WERI-Rb-1 (cell line): ENCODE results near the gene GRAMD4.

Source experiments
- DNase-seq: peaks from one replicate; pipeline ENCODE4 v3.0.0-alpha.2; 2020
- H3K27ac ChIP-seq: fragments of 250-450 bp; sonication (Bioruptor Pico); 2 replicates; pipeline ENCODE4 v1.5.1; 2020; ENCODE audit warnings: mild to moderate bottlenecking, moderate library complexity
- H3K27me3 ChIP-seq: fragments of 250-450 bp; sonication (Bioruptor Pico); 2 replicates; pipeline ENCODE4 v1.5.1; 2021; ENCODE audit warnings: mild to moderate bottlenecking, low read depth, moderate library complexity; ENCODE audit not compliant: insufficient read depth, severe bottlenecking
- H3K36me3 ChIP-seq: fragments of 250-450 bp; sonication (Bioruptor Pico); 2 replicates; pipeline ENCODE4 v1.5.1; 2020; ENCODE audit warnings: mild to moderate bottlenecking, moderate library complexity
- H3K4me3 ChIP-seq: 2 replicates; pipeline ENCODE4 v1.5.1; 2011; ENCODE audit warnings: low read depth, mild to moderate bottlenecking, control low read depth, low read length
- H3K9me3 ChIP-seq: fragments of 250-450 bp; sonication (Bioruptor Pico); 2 replicates; pipeline ENCODE4 v1.5.1; 2021; ENCODE audit warnings: mild to moderate bottlenecking, moderate library complexity; ENCODE audit not compliant: severe bottlenecking
- TF ChIP-seq, protein P1 (sequence below): IDR thresholded peaks from 2 replicates; pipeline ENCODE4 v1.5.1; 2011; ENCODE audit warnings: low read depth, mild to moderate bottlenecking, control low read depth, inconsistent platforms, low read length

GRAMD4 gene

GRCh38 chr22:46684706-46685105 is 64.5 kb downstream of the GRAMD4 start:
- H3K9me3 ChIP-seq = no peaks in the 10 kb centered on the region
- H3K27ac ChIP-seq = no peak overlapping the region
- no peak for DNase-seq
- no peak overlapping the region for H3K4me3 ChIP-seq
- no peaks in the 10 kb centered on the region for H3K27me3 ChIP-seq
- TF ChIP-seq, protein P1, sequence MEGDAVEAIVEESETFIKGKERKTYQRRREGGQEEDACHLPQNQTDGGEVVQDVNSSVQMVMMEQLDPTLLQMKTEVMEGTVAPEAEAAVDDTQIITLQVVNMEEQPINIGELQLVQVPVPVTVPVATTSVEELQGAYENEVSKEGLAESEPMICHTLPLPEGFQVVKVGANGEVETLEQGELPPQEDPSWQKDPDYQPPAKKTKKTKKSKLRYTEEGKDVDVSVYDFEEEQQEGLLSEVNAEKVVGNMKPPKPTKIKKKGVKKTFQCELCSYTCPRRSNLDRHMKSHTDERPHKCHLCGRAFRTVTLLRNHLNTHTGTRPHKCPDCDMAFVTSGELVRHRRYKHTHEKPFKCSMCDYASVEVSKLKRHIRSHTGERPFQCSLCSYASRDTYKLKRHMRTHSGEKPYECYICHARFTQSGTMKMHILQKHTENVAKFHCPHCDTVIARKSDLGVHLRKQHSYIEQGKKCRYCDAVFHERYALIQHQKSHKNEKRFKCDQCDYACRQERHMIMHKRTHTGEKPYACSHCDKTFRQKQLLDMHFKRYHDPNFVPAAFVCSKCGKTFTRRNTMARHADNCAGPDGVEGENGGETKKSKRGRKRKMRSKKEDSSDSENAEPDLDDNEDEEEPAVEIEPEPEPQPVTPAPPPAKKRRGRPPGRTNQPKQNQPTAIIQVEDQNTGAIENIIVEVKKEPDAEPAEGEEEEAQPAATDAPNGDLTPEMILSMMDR = no peak
- peaks cover 43% of the 10 kb centered on the region for H3K36me3 ChIP-seq

- TF ChIP-seq, protein P1 = no peak
- Histone ChIP-seq H3K27me3 (no peaks in the 10 kb centered on the region), H3K9me3 (no peaks in the 10 kb centered on the region), H3K4me3 (no peak overlapping the region), H3K27ac (no peak overlapping the region), H3K36me3 (peaks cover 60% of the 10 kb centered on the region)
- DNase-seq = no peak
Measured at GRCh38 chr22:46686221-46687047, 66.2 kb downstream of the GRAMD4 start.

GRCh38 chr22:46687048-46687444 is 66.9 kb downstream of the GRAMD4 start:
- H3K4me3 ChIP-seq = no peak overlapping the region

GRCh38 chr22:46687460-46687859 is 67.3 kb downstream of the GRAMD4 start:
- Histone ChIP-seq H3K36me3 (peaks cover 67% of the 10 kb centered on the region), H3K9me3 (no peaks in the 10 kb centered on the region), H3K27me3 (no peaks in the 10 kb centered on the region), H3K27ac (no peak overlapping the region), H3K4me3 (no peak overlapping the region)
- TF ChIP-seq, protein P1 = no peak
- DNase-seq = no peak

More at GRCh38 chr22:46687048-46687444, 66.9 kb downstream of the GRAMD4 start:
- Histone ChIP-seq H3K36me3 (peaks cover 66% of the 10 kb centered on the region), H3K27me3 (no peaks in the 10 kb centered on the region), H3K9me3 (no peaks in the 10 kb centered on the region), H3K27ac (no peak overlapping the region)
- DNase-seq = no peak
- TF ChIP-seq, protein P1 = no peak

GRCh38 chr22:46688949-46689348 is 68.8 kb downstream of the GRAMD4 start:
- DNase-seq = no peak
- Histone ChIP-seq H3K9me3 (no peaks in the 10 kb centered on the region), H3K36me3 (peaks cover 77% of the 10 kb centered on the region), H3K27me3 (no peaks in the 10 kb centered on the region), H3K4me3 (no peak overlapping the region), H3K27ac (no peak overlapping the region)
- TF ChIP-seq, protein P1 = no peak
